Common myeloid progenitor, CD34-positive (primary cell): ENCODE data around the gene KISS1.

Experiments used
- CTCF ChIA-PET: fragments of 350-600 bp; sonication (Branson Sonifier 250); formaldehyde crosslinking; loops from one replicate; lab custom pipeline; 2021; ENCODE audit warnings: antibody characterized with exemption; lab: Charles Lee
- POLR2A ChIA-PET: fragments of 350-600 bp; sonication (Branson Sonifier 250); formaldehyde crosslinking; loops from one replicate; lab custom pipeline; 2021; ENCODE audit warnings: antibody characterized with exemption; lab: Charles Lee
- DNase-seq, 3 donors: peaks; one replicate each; pipeline versions ENCODE4 v3.0.0 to v3.0.0-alpha.2; 2013
- H3K27ac ChIP-seq, 2 experiments: 1 replicate in 1 of 2; 2 replicates in 1 of 2; pipeline ENCODE4 v1.7.0; 2013; ENCODE audit warnings: inconsistent platforms in 2 of 2, low read length in 2 of 2, mild to moderate bottlenecking in 2 of 2, low read depth in 1 of 2, moderate library complexity in 1 of 2; ENCODE audit not compliant: severe bottlenecking in 2 of 2, insufficient read depth in 1 of 2, poor library complexity in 1 of 2
- H3K27me3 ChIP-seq, 5 experiments: replicated peaks in 2 of 5; 1 replicate in 3 of 5; 2 replicates in 2 of 5; pipeline versions ENCODE4 v1.6.1 to v1.7.0; 2013; ENCODE audit warnings: low read length in 4 of 5, mild to moderate bottlenecking in 2 of 5, moderate library complexity in 2 of 5, inconsistent platforms in 1 of 5; ENCODE audit not compliant: insufficient read depth in 5 of 5, control insufficient read depth in 4 of 5
- H3K36me3 ChIP-seq, 4 experiments: 1 replicate in 2 of 4; 2 replicates in 2 of 4; pipeline versions ENCODE4 v1.6.1 to v1.7.0; 2013; ENCODE audit warnings: low read length in 3 of 4, control low read depth in 1 of 4, mild to moderate bottlenecking in 1 of 4; ENCODE audit not compliant: control insufficient read depth in 4 of 4, insufficient read depth in 4 of 4
- H3K4me1 ChIP-seq, 4 experiments: 1 replicate in 3 of 4; 2 replicates in 1 of 4; pipeline versions ENCODE4 v1.6.1 to v1.7.1; 2013; ENCODE audit warnings: low read length in 3 of 4, mild to moderate bottlenecking in 3 of 4, control low read depth in 1 of 4, inconsistent platforms in 1 of 4, moderate library complexity in 1 of 4; ENCODE audit not compliant: control insufficient read depth in 4 of 4, insufficient read depth in 4 of 4; ENCODE audit errors: control extremely low read depth in 1 of 4
- H3K4me3 ChIP-seq, 7 experiments: 1 replicate in 4 of 7; 2 replicates in 3 of 7; pipeline versions ENCODE4 v1.5.1 to v1.7.0; 2013; ENCODE audit warnings: mild to moderate bottlenecking in 7 of 7, low read length in 6 of 7, moderate library complexity in 6 of 7, inconsistent platforms in 2 of 7, low read depth in 2 of 7, control low read depth in 1 of 7; ENCODE audit not compliant: insufficient read depth in 4 of 7, control insufficient read depth in 1 of 7; ENCODE audit errors: extremely low read depth in 1 of 7
- H3K9me3 ChIP-seq, 5 experiments: 1 replicate in 4 of 5; 2 replicates in 1 of 5; pipeline versions ENCODE4 v1.6.1 to v1.7.1; 2013; ENCODE audit warnings: low read length in 4 of 5, mild to moderate bottlenecking in 2 of 5, inconsistent platforms in 1 of 5, low read depth in 1 of 5, moderate library complexity in 1 of 5; ENCODE audit not compliant: control insufficient read depth in 4 of 5, insufficient read depth in 2 of 5; ENCODE audit errors: control extremely low read depth in 1 of 5
- WGBS: methylation state at CpG from one replicate; pipeline ENCODE4 v1.1.5; 2013; ENCODE audit not compliant: insufficient coverage; 5-methylcytosine and 5-hydroxymethylcytosine counted together

Gene KISS1

GRCh38 chr1:204166219-204166618, 30.1 kb downstream of the KISS1 start, which contains the start of gene REN:
Gene REN (minus strand): TSS chr1:204166337. CDS start chr1:204166293, 44 bp downstream.
- no peaks in the 10 kb centered on the region for H3K36me3 ChIP-seq
- no peak within 1 kb of the TSS for H3K4me3 ChIP-seq
- ChIA-PET CTCF (interaction anchor here (0.9 to 19.3 kb wide), 13 partner anchors 12 to 228 kb away, joined by 3 to 265 read pairs (median 6); partner anchors contain the start of genes GOLT1A, KISS1 and PLEKHA6), POLR2A (no interaction called here)
- no peak within 1 kb of the TSS for H3K27ac ChIP-seq
- WGBS, result 16% methylated on average over 4 of the region's 5 CpGs
- peak in 2 of 3 donors; percentile 54 to 69 for DNase-seq
- peaks cover 8 to 23% (median 11%) of the 10 kb centered on the region in 5 experiments for H3K9me3 ChIP-seq
- H3K4me1 ChIP-seq, result peaks cover 0 to 12% (median 9%) of the 10 kb centered on the region in 4 experiments
- H3K27me3 ChIP-seq, result no peaks in the 10 kb centered on the region

DNA sequence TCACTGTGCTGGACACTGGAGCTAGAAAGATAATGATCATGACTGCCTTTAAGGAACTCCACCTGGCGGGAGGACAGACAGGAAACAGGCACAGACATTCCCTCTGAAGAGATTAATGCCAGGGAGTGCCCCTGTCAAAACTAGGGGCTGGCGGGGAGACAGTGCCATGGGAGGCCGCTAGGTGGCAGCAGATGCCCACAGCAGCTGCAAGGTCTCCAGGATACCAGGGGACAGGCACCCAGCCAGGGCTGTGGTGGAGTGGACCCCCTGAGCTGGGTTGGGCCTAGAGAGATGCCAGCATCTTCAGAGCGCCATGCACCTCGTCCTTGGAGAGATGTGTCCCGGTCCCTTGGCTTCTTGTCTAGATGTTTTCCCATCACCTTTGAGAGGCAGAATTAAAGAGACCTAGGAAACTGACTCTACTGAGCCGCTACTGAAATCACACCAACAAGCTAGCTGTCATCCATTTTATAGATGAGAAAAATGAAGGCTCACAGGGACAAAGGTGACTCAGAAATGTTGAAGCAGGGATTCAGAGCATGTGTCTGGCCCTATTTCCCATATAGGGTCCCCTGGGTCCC, 33.7 kb downstream of the KISS1 start:
- Histone ChIP-seq H3K27me3 (no peaks in the 10 kb centered on the region), H3K4me1 (peaks cover under 1 to 19% (median 17%) of the 10 kb centered on the region in 4 experiments), H3K27ac (no peak overlapping the region), H3K9me3 (no peaks in the 10 kb centered on the region), H3K4me3 (no peak overlapping the region), H3K36me3 (no peaks in the 10 kb centered on the region)
- WGBS, result 5% methylated on average over 6 of the region's 7 CpGs
- peak; percentile 67 to 82 (median 75) for DNase-seq
- POLR2A ChIA-PET, result no interaction called here
- CTCF ChIA-PET, result interaction anchor here (0.6 to 19.3 kb wide), 32 partner anchors 9 to 650 kb away, joined by 3 to 265 read pairs (median 6); partner anchors contain the start of genes ETNK2, GOLT1A, KISS1 and PLEKHA6

DNA sequence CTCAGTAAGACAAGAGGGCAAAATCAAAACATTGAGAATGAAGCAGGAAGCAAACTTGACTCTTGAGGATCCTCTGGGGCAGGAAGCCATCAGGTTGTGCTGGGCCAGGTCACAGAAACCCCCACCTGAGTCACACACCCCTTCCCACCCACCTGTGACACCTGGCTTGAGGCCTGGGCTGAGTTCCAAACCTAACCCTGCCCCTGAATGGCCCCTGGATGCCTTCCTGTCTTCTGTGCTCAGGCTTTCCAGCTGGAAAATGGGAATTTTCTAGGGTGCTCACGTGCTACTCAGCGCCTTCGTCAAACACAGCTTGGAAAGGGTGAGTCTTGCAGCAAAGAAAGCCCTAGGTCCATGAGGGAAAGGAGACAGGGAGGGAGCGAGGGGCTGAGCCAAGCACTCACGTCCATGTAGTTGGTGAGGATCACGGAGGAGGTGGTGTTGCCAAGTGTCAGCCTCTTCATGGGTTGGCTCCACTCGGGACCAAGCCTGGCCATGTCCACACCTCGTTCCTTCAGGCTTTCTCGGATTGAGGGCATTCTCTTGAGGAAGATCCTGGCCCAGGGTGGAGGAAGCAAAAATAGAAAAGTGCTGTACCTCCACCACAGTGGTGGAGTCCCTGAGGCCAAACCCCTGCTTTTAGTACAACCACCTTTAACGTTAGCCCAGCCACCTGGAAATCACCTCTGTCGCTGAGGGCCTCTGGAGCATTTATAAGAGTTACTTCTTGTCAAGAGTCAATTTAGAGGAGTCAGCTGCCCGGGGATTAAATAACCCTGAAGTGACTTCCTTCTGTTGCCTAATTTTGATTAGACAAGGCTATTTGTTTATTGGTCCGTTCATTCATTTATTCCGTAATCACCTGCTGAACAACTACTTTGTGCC, 34.4 kb downstream of the KISS1 start:
- no peaks in the 10 kb centered on the region for H3K9me3 ChIP-seq
- H3K36me3 ChIP-seq, result no peaks in the 10 kb centered on the region
- peaks cover 2 to 25% (median 21%) of the 10 kb centered on the region in 4 experiments for H3K4me1 ChIP-seq
- H3K27ac ChIP-seq, result no peak overlapping the region
- WGBS, result 85% methylated on average over 12 of the region's 14 CpGs
- no peak for DNase-seq
- no peak overlapping the region for H3K4me3 ChIP-seq
- H3K27me3 ChIP-seq, result no peaks in the 10 kb centered on the region
- POLR2A ChIA-PET, result no interaction called here
- CTCF ChIA-PET, result interaction anchor here (0.6 to 19.3 kb wide), 27 partner anchors 8 to 650 kb away, joined by 3 to 265 read pairs (median 7); partner anchors contain the start of genes ETNK2, GOLT1A, KISS1 and PLEKHA6

GRCh38 chr1:204157962-204158361, 38.3 kb downstream of the KISS1 start:
- peaks cover 0 to 3% (median 0%) of the 10 kb centered on the region in 5 experiments for H3K27me3 ChIP-seq
- no peak overlapping the region for H3K27ac ChIP-seq
- POLR2A ChIA-PET, result no interaction called here
- H3K4me3 ChIP-seq, result no peak overlapping the region
- peak; percentile 27 to 85 (median 67) for DNase-seq
- 44% methylated on average over 6 of the region's 6 CpGs for WGBS
- CTCF ChIA-PET, result interaction anchor here (0.8 to 19.3 kb wide), 8 partner anchors 10 to 296 kb away, joined by 3 to 265 read pairs (median 6); no protein-coding TSS in a partner anchor
- no peaks in the 10 kb centered on the region for H3K9me3 ChIP-seq
- peaks cover 2 to 16% (median 11%) of the 10 kb centered on the region in 4 experiments for H3K4me1 ChIP-seq
- no peaks in the 10 kb centered on the region for H3K36me3 ChIP-seq

DNA sequence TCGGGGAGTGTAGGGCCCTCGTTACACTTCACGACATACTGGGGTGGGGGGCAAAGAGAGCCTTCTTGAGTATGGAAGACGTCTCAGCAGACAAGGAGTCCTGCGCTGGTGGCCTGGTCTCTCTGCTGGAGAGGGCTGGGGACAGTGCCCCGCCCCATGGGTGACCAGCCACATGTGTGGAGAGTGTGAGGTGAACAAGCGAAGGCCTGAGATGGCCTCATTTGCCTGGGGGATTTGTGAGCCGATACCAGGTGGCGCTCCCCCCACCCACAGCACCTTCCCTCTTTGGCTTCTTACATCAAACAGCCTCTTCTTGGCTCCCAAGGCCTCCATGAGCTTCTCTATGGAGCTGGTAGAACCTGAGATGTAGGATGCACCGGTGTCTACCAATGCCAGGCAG, 40.4 kb downstream of the KISS1 start:
- POLR2A ChIA-PET, result no interaction called here
- 96% methylated on average over 8 of the region's 10 CpGs for WGBS

DNA sequence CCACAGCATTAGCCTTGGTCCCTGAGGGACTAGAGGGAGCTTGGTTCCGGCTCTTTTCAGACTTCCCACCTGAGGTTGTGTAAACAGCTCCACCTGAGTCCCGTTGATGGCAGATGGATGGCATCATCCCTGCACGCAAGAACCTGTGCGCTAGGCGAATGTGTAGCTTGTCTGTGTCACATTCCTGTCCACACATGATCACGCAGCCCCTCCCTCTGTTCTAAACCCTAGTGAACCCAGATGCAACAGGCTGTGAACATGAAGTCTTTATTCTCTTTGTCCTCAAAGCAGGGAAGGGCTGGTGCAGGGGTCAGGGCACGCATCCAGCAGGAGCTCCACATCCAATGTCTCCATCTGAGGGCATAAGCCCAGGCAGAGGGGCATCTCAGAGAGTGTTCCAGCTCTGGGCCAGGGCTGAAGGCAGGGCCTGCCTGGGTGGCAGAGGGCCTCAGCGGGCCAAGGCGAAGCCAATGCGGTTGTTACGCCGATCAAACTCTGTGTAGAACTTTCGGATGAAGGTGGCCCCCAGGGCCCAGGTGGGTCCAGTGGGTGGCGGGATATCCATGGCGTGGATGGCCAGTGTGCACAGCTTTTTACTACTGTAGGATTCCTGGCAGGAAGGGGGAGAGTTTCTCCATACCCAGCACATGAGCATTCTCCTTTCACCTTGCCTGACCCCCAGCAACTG, 41.6 kb downstream of the KISS1 start:
- H3K4me3 ChIP-seq, result no peak overlapping the region
- WGBS, result 98% methylated on average over 14 of the region's 15 CpGs
- CTCF ChIA-PET, result interaction anchor here (0.9 to 3.0 kb wide), 7 partner anchors 8 to 243 kb away, joined by 3 to 19 read pairs (median 4); partner anchors contain the start of gene PLEKHA6
- H3K36me3 ChIP-seq, result no peaks in the 10 kb centered on the region
- POLR2A ChIA-PET, result no interaction called here
- peaks cover 0 to 7% (median 0%) of the 10 kb centered on the region in 5 experiments for H3K27me3 ChIP-seq
- no peaks in the 10 kb centered on the region for H3K9me3 ChIP-seq
- H3K4me1 ChIP-seq, result peaks cover 2 to 31% (median 27%) of the 10 kb centered on the region in 4 experiments
- no peak overlapping the region for H3K27ac ChIP-seq
- no peak for DNase-seq

More for the DNA sequence above, 40.4 kb downstream of the KISS1 start:
- DNase-seq, result no peak
- CTCF ChIA-PET, result interaction anchor here (1.0 to 2.5 kb wide), 4 partner anchors 15 to 205 kb away, joined by 3 to 7 read pairs (median 3); partner anchors contain the start of gene PLEKHA6
- Histone ChIP-seq H3K9me3 (no peaks in the 10 kb centered on the region), H3K27me3 (peaks cover 0 to 6% (median 0%) of the 10 kb centered on the region in 5 experiments), H3K36me3 (no peaks in the 10 kb centered on the region), H3K27ac (no peak overlapping the region), H3K4me3 (no peak overlapping the region), H3K4me1 (peaks cover 2 to 31% (median 27%) of the 10 kb centered on the region in 4 experiments)
